ENCODE data around the gene DGKH.
A peak's percentile ranks its signal among the peaks of the same experiment; 100 is the strongest.

Gene DGKH

GRCh38 chr13:42190529-42190928 is 142.1 kb downstream of the DGKH start:
- DNase-seq (ENCODE audit: low read depth): no peak
- H3K4me3 ChIP-seq (replicated peaks; ENCODE audit: low read depth, low read length): no peak overlapping the region

GRCh38 chr13:42211704-42212464 is 163.4 kb downstream of the DGKH start:
- no peak for TF ChIP-seq CTCF (IDR thresholded peaks at IDR 0.05; ENCODE audit: low read length, missing control alignments)
- DNase-seq (ENCODE audit: low read depth): no peak
- H3K4me3 ChIP-seq (replicated peaks; ENCODE audit: low read depth, low read length): no peak overlapping the region

More at GRCh38 chr13:42190529-42190928, 142.1 kb downstream of the DGKH start:
- TF ChIP-seq CTCF (IDR thresholded peaks at IDR 0.05; ENCODE audit: low read length, missing control alignments): no peak

- no peak for DNase-seq (ENCODE audit: low read depth)
- H3K4me3 ChIP-seq (replicated peaks; ENCODE audit: low read depth, low read length): no peak overlapping the region
- no peak for TF ChIP-seq CTCF (IDR thresholded peaks at IDR 0.05; ENCODE audit: low read length, missing control alignments)
These were observed 166.0 kb downstream of the DGKH start for GRCh38 chr13:42214446-42214845.

DNA sequence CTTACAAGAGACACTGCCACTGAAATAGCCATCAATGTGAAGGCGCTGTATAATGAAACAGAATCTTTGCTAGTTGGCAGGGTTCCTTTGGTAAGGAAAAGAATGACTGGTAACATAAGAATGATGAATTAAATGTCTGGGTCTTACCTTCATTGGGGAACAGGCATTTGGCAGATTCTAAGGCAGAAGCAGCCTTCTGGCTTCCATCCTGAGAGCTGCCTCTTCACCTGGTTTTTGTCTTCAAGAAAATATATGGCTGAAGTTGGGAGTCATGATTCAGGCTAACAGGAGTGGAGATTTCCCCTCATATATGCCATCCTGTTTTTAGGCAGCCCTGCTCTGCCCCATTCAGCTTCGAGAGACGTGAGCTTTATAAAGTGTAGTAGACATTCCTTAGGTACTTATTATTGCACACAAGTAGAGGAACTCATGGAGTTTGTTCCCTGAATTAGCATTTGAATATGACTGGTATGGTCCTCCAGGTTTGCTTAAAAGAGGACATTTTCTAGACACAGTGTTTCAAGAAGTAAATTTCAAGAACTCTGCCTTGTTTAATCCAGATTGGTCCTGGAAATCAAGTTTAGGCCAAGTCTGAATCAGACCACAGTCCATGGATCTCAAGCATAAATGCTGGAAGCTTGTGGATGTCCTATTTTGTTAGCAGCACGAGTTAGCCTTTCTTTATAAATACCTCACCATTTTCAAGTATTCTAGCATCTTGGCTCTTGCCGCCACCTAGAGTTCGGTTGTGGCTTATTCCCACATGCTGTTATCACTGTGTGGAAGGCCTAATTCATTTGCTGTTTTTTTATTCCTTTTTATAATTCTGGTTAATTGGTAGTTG is 167.4 kb downstream of the DGKH start:
- peak; percentile 71 for TF ChIP-seq CTCF (IDR thresholded peaks at IDR 0.05; ENCODE audit: low read length, missing control alignments)
- peak; percentile 65 for DNase-seq (ENCODE audit: low read depth)
- H3K4me3 ChIP-seq (replicated peaks; ENCODE audit: low read depth, low read length): no peak overlapping the region

GRCh38 chr13:42216422-42216735 is 167.9 kb downstream of the DGKH start:
- no peak for TF ChIP-seq CTCF (IDR thresholded peaks at IDR 0.05; ENCODE audit: low read length, missing control alignments)
- no peak for DNase-seq (ENCODE audit: low read depth)
- H3K4me3 ChIP-seq (replicated peaks; ENCODE audit: low read depth, low read length): no peak overlapping the region

GRCh38 chr13:42218576-42218975 is 170.1 kb downstream of the DGKH start:
- no peak for TF ChIP-seq CTCF (IDR thresholded peaks at IDR 0.05; ENCODE audit: low read length, missing control alignments)
- no peak overlapping the region for H3K4me3 ChIP-seq (replicated peaks; ENCODE audit: low read depth, low read length)
- DNase-seq (ENCODE audit: low read depth): no peak

Data from fibroblast of pulmonary artery (primary cell).